ENCODE measurements around the gene GDI2. TPM values are rescaled to one million over a fixed set of nuclear protein-coding genes. Genes with fewer than 3 reads are reported as not detected.

GDI2 gene
- total RNA-seq, 1 experiment from 2014 or later: 321 TPM

- POLR2A ChIA-PET: no interaction called here
- TF ChIP-seq, protein P1, sequence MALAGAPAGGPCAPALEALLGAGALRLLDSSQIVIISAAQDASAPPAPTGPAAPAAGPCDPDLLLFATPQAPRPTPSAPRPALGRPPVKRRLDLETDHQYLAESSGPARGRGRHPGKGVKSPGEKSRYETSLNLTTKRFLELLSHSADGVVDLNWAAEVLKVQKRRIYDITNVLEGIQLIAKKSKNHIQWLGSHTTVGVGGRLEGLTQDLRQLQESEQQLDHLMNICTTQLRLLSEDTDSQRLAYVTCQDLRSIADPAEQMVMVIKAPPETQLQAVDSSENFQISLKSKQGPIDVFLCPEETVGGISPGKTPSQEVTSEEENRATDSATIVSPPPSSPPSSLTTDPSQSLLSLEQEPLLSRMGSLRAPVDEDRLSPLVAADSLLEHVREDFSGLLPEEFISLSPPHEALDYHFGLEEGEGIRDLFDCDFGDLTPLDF (CRISPR knock-in tag; IDR thresholded peaks at IDR 0.05): no peak
- no peak for TF ChIP-seq ELF4 (CRISPR knock-in tag; IDR thresholded peaks at IDR 0.05; ENCODE audit: low read depth)
- peaks cover 5% of the 10 kb centered on the region for H3K4me1 Mint-ChIP-seq
Observed at GRCh38 chr10:5735119-5735518, 78.1 kb downstream of the GDI2 start.

DNA sequence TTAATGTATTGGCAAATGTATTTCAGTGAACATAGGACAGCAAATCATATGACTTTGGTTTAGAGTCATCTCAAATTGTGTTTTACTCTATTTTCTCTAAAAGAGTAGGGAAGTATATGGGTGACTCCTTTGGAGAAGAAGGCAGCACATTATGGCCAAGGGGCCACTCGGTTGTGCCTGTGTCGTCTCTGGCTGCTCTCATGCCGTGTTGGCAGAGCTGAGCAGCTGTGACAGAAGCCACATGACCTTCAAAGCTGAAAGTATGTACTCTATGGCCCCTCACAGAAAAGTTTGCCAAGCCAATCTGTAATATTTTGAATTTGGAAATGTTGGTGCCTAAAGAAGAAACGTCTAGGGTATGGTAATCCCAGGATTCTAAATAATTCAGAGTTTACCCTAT, 81.1 kb downstream of the GDI2 start:
- peaks cover 25% of the 10 kb centered on the region for H3K36me3 Mint-ChIP-seq
- POLR2A ChIA-PET: interaction anchor here (0.7 kb wide), 1 partner anchor 18 kb away, joined by 3 read pairs; no protein-coding TSS in a partner anchor
- CTCF ChIA-PET: no interaction called here
- no peaks in the 10 kb centered on the region for H3K9me3 Mint-ChIP-seq
- no peak for DNase-seq (ENCODE audit: low spot score)
- H3K4me1 Mint-ChIP-seq: peaks cover under 1% of the 10 kb centered on the region; the same call in 1 of the 2 replicates
- no peak for ATAC-seq
- H3K27me3 Mint-ChIP-seq (ENCODE audit: low read depth): no peaks in the 10 kb centered on the region
- H3K4me3 Mint-ChIP-seq: no peak overlapping the region
- H3K27ac Mint-ChIP-seq: no peak overlapping the region
- TF ChIP-seq, protein P2, sequence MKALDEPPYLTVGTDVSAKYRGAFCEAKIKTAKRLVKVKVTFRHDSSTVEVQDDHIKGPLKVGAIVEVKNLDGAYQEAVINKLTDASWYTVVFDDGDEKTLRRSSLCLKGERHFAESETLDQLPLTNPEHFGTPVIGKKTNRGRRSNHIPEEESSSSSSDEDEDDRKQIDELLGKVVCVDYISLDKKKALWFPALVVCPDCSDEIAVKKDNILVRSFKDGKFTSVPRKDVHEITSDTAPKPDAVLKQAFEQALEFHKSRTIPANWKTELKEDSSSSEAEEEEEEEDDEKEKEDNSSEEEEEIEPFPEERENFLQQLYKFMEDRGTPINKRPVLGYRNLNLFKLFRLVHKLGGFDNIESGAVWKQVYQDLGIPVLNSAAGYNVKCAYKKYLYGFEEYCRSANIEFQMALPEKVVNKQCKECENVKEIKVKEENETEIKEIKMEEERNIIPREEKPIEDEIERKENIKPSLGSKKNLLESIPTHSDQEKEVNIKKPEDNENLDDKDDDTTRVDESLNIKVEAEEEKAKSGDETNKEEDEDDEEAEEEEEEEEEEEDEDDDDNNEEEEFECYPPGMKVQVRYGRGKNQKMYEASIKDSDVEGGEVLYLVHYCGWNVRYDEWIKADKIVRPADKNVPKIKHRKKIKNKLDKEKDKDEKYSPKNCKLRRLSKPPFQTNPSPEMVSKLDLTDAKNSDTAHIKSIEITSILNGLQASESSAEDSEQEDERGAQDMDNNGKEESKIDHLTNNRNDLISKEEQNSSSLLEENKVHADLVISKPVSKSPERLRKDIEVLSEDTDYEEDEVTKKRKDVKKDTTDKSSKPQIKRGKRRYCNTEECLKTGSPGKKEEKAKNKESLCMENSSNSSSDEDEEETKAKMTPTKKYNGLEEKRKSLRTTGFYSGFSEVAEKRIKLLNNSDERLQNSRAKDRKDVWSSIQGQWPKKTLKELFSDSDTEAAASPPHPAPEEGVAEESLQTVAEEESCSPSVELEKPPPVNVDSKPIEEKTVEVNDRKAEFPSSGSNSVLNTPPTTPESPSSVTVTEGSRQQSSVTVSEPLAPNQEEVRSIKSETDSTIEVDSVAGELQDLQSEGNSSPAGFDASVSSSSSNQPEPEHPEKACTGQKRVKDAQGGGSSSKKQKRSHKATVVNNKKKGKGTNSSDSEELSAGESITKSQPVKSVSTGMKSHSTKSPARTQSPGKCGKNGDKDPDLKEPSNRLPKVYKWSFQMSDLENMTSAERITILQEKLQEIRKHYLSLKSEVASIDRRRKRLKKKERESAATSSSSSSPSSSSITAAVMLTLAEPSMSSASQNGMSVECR (CRISPR knock-in tag; IDR thresholded peaks at IDR 0.05; ENCODE audit: borderline replicate concordance): no peak
- TF ChIP-seq ZNF232 (CRISPR knock-in tag; IDR thresholded peaks at IDR 0.05): no peak
- no peak for TF ChIP-seq MXD4 (CRISPR knock-in tag; IDR thresholded peaks at IDR 0.05; ENCODE audit: borderline replicate concordance)
- no peak for TF ChIP-seq HMGA2 (CRISPR knock-in tag; IDR thresholded peaks at IDR 0.05)

More at GRCh38 chr10:5735119-5735518, 78.1 kb downstream of the GDI2 start:
- DNase-seq (ENCODE audit: low spot score): no peak
- Mint-ChIP-seq H3K27me3 (ENCODE audit: low read depth) (no peaks in the 10 kb centered on the region), H3K27ac (no peak overlapping the region), H3K36me3 (peaks cover 30% of the 10 kb centered on the region), H3K4me3 (no peak overlapping the region), H3K9me3 (no peaks in the 10 kb centered on the region)
- ATAC-seq: no peak
- CTCF ChIA-PET: interaction anchor here (0.6 kb wide), 1 partner anchor 948 kb away, joined by 3 read pairs; no protein-coding TSS in a partner anchor

DNA sequence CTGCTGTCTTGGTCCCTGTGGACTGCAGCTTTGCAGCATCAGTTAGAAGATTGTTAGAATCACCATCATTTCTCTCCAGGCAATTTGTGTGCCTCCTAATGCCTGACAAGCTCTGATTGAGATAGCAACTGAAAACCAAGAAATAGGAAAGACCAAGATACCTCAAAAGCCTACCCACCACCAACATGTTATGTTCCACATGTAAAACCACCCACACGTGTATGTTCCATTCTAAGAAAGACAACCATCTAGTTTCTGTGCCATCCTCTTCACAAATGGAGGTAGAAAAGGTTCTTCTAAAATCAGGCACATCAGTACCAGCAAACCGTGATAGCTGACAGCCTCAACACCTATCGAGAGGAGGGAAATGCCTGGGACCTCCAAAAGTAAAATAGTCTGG, 81.7 kb downstream of the GDI2 start:
- H3K9me3 Mint-ChIP-seq: no peaks in the 10 kb centered on the region
- no peak for DNase-seq (ENCODE audit: low spot score)
- ChIA-PET POLR2A (interaction anchor here (0.7 kb wide), 1 partner anchor 18 kb away, joined by 3 read pairs; no protein-coding TSS in a partner anchor), CTCF (no interaction called here)
- H3K36me3 Mint-ChIP-seq: peaks cover 30% of the 10 kb centered on the region
- no peak overlapping the region for H3K4me3 Mint-ChIP-seq
- TF ChIP-seq, protein P3, sequence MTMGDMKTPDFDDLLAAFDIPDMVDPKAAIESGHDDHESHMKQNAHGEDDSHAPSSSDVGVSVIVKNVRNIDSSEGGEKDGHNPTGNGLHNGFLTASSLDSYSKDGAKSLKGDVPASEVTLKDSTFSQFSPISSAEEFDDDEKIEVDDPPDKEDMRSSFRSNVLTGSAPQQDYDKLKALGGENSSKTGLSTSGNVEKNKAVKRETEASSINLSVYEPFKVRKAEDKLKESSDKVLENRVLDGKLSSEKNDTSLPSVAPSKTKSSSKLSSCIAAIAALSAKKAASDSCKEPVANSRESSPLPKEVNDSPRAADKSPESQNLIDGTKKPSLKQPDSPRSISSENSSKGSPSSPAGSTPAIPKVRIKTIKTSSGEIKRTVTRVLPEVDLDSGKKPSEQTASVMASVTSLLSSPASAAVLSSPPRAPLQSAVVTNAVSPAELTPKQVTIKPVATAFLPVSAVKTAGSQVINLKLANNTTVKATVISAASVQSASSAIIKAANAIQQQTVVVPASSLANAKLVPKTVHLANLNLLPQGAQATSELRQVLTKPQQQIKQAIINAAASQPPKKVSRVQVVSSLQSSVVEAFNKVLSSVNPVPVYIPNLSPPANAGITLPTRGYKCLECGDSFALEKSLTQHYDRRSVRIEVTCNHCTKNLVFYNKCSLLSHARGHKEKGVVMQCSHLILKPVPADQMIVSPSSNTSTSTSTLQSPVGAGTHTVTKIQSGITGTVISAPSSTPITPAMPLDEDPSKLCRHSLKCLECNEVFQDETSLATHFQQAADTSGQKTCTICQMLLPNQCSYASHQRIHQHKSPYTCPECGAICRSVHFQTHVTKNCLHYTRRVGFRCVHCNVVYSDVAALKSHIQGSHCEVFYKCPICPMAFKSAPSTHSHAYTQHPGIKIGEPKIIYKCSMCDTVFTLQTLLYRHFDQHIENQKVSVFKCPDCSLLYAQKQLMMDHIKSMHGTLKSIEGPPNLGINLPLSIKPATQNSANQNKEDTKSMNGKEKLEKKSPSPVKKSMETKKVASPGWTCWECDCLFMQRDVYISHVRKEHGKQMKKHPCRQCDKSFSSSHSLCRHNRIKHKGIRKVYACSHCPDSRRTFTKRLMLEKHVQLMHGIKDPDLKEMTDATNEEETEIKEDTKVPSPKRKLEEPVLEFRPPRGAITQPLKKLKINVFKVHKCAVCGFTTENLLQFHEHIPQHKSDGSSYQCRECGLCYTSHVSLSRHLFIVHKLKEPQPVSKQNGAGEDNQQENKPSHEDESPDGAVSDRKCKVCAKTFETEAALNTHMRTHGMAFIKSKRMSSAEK (CRISPR knock-in tag; IDR thresholded peaks at IDR 0.05; ENCODE audit: borderline replicate concordance): no peak
- TF ChIP-seq, protein P4, sequence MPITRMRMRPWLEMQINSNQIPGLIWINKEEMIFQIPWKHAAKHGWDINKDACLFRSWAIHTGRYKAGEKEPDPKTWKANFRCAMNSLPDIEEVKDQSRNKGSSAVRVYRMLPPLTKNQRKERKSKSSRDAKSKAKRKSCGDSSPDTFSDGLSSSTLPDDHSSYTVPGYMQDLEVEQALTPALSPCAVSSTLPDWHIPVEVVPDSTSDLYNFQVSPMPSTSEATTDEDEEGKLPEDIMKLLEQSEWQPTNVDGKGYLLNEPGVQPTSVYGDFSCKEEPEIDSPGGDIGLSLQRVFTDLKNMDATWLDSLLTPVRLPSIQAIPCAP (CRISPR knock-in tag; IDR thresholded peaks at IDR 0.05): no peak
- TF ChIP-seq ZNF219 (CRISPR knock-in tag; IDR thresholded peaks at IDR 0.05; ENCODE audit: borderline replicate concordance) (no peak), MYBL2 (CRISPR knock-in tag; IDR thresholded peaks at IDR 0.05) (no peak), ZNF416 (CRISPR knock-in tag; IDR thresholded peaks at IDR 0.05) (no peak), ZNF232 (CRISPR knock-in tag; IDR thresholded peaks at IDR 0.05) (no peak), NR3C1 (CRISPR knock-in tag; conservative IDR thresholded peaks at IDR 0.05; ENCODE audit: low read depth) (no peak)
- TF ChIP-seq, protein P5, sequence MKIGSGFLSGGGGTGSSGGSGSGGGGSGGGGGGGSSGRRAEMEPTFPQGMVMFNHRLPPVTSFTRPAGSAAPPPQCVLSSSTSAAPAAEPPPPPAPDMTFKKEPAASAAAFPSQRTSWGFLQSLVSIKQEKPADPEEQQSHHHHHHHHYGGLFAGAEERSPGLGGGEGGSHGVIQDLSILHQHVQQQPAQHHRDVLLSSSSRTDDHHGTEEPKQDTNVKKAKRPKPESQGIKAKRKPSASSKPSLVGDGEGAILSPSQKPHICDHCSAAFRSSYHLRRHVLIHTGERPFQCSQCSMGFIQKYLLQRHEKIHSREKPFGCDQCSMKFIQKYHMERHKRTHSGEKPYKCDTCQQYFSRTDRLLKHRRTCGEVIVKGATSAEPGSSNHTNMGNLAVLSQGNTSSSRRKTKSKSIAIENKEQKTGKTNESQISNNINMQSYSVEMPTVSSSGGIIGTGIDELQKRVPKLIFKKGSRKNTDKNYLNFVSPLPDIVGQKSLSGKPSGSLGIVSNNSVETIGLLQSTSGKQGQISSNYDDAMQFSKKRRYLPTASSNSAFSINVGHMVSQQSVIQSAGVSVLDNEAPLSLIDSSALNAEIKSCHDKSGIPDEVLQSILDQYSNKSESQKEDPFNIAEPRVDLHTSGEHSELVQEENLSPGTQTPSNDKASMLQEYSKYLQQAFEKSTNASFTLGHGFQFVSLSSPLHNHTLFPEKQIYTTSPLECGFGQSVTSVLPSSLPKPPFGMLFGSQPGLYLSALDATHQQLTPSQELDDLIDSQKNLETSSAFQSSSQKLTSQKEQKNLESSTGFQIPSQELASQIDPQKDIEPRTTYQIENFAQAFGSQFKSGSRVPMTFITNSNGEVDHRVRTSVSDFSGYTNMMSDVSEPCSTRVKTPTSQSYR (CRISPR knock-in tag; IDR thresholded peaks at IDR 0.05): no peak
- H3K4me1 Mint-ChIP-seq: no peaks in the 10 kb centered on the region
- H3K27ac Mint-ChIP-seq: no peak overlapping the region
- no peaks in the 10 kb centered on the region for H3K27me3 Mint-ChIP-seq (ENCODE audit: low read depth)
- no peak for ATAC-seq
